Transverse colon (tissue), 4 donors: ENCODE measurements around the gene KRTCAP2. TPM values are rescaled to one million over a fixed set of nuclear protein-coding genes. Genes with fewer than 3 reads are reported as not detected.

Experiments used
- DNase-seq: peaks from one replicate; pipeline ENCODE4 v3.0.0-alpha.2; 2019
- H3K27ac ChIP-seq, 4 donors: fragments of 200-600 bp; sonication (generic); 2 replicates each; pipeline ENCODE4 v1.5.1; 2016 to 2018; ENCODE audit warnings: inconsistent platforms in 4 of 4
- H3K27me3 ChIP-seq: fragments of 200-600 bp; sonication (generic); 2 replicates; pipeline ENCODE4 v1.5.1; 2017; ENCODE audit warnings: inconsistent platforms
- H3K36me3 ChIP-seq, 4 donors: fragments of 200-600 bp; sonication (generic); 2 replicates each; pipeline ENCODE4 v1.5.1; 2017 to 2019; ENCODE audit warnings: inconsistent platforms in 4 of 4
- H3K4me1 ChIP-seq, 4 donors: fragments of 200-600 bp; sonication (generic); 2 replicates each; pipeline ENCODE4 v1.5.1; 2017 to 2020; ENCODE audit warnings: inconsistent platforms in 4 of 4
- H3K4me3 ChIP-seq, 4 donors: fragments of 200-600 bp; sonication (generic); 1 replicate in 1 of 4; 2 replicates in 3 of 4; pipeline versions ENCODE4 v1.5.1 to v1.6.1; 2017 to 2019; ENCODE audit warnings: inconsistent platforms in 4 of 4
- H3K9me3 ChIP-seq, 2 donors: fragments of 200-600 bp; sonication (generic); 2 replicates each; pipeline ENCODE4 v1.5.1; 2017 to 2019; ENCODE audit warnings: inconsistent platforms in 2 of 2
- EP300 ChIP-seq: sonication (generic); formaldehyde crosslinking; IDR thresholded peaks from one replicate; pipeline ENCODE4 v1.6.1; 2017; ENCODE audit warnings: antibody characterized with exemption, low read depth
- POLR2A ChIP-seq: fragments of 450-650 bp; IDR thresholded peaks from one replicate; pipeline ENCODE4 v1.6.1; 2016; ENCODE audit warnings: antibody characterized with exemption, mild to moderate bottlenecking, moderate library complexity
- POLR2AphosphoS5 ChIP-seq, 3 donors: sonication (generic); formaldehyde crosslinking; IDR thresholded peaks; one replicate each; pipeline ENCODE4 v1.6.1; 2016; ENCODE audit warnings: antibody characterized with exemption in 3 of 3
- WGBS, 2 donors: methylation state at CpG; one replicate each; pipeline ENCODE4 v1.1.5; 2018; ENCODE audit warnings: low coverage in 1 of 2; 5-methylcytosine and 5-hydroxymethylcytosine counted together
- in situ Hi-C, 4 donors: fragments of 200-750 bp; cut with MboI; loops; one replicate each; pipeline versions ENCODE4 v1.15.0 to v1.15.1; 2017; ENCODE audit warnings: low sequenced_read_pairs in 3 of 4, low pct_ligation_motif_present in 1 of 4, low pct_unique_long_range_greater_than_20kb in 1 of 4
- intact Hi-C: fragments of 100-400 bp; cut with DNase I; formaldehyde crosslinking; loops from one replicate; pipeline ENCODE4 v1.15.1; 2023; ENCODE audit warnings: low total_unique reads
- total RNA-seq, 4 donors: library from RNA; depleted of rRNA; stranded (reverse); fragments of >200 nt; gene quantifications; one replicate each; pipeline ENCODE4 v1.1.0, GENCODE V29; 2016
- TF ChIP-seq, protein P1 (sequence below), 5 experiments: fragments of 200-600 bp in 3 of 5; fragments of 450-650 bp in 2 of 5; sonication (generic) in 3 of 5; IDR thresholded peaks; 1 replicate in 2 of 5; 2 replicates in 3 of 5; pipeline ENCODE4 v1.5.1; 2016 to 2017; ENCODE audit warnings: antibody characterized with exemption in 5 of 5, inconsistent platforms in 3 of 5, mild to moderate bottlenecking in 2 of 5, moderate library complexity in 1 of 5

KRTCAP2 gene
- total RNA-seq, 4 donors from 2014 or later: 106 to 240 (median 131) TPM

DNA sequence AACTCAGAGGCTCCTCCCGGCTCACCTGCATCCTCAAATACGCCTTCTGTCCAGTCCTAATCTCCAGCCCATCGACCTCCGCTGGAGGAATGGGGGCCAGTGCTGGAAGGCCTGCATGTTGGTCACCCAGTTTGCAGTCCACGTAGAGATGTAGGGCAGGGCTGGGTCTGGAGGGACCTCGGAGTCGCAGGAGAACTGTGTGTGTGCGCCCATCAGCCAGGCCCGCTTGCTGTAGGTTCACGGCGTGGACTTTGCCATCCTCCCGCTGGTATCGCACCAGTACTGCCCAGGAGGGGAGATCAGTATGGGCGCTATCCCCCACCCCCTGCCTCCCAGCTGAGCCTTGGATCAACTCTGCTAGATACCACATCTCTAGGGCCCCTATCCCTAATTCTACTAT, 31.9 kb upstream of the KRTCAP2 start:
- Histone ChIP-seq H3K9me3 (no peaks in the 10 kb centered on the region), H3K27ac (no peak overlapping the region), H3K27me3 (no peaks in the 10 kb centered on the region), H3K4me3 (no peak overlapping the region), H3K36me3 (no peaks in the 10 kb centered on the region), H3K4me1 (peaks cover 24 to 29% (median 26%) of the 10 kb centered on the region in 4 donors)
- TF ChIP-seq, protein P1, sequence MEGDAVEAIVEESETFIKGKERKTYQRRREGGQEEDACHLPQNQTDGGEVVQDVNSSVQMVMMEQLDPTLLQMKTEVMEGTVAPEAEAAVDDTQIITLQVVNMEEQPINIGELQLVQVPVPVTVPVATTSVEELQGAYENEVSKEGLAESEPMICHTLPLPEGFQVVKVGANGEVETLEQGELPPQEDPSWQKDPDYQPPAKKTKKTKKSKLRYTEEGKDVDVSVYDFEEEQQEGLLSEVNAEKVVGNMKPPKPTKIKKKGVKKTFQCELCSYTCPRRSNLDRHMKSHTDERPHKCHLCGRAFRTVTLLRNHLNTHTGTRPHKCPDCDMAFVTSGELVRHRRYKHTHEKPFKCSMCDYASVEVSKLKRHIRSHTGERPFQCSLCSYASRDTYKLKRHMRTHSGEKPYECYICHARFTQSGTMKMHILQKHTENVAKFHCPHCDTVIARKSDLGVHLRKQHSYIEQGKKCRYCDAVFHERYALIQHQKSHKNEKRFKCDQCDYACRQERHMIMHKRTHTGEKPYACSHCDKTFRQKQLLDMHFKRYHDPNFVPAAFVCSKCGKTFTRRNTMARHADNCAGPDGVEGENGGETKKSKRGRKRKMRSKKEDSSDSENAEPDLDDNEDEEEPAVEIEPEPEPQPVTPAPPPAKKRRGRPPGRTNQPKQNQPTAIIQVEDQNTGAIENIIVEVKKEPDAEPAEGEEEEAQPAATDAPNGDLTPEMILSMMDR (IDR thresholded peaks at IDR 0.05): no peak
- no peak for TF ChIP-seq POLR2AphosphoS5 (IDR thresholded peaks at IDR 0.05)
- no peak for TF ChIP-seq POLR2A
- no peak for TF ChIP-seq EP300
- in situ Hi-C loops (no loop called here), intact Hi-C loops (no loop called here)
- no peak for DNase-seq
- 90% methylated on average over 4 to 13 of the region's 14 CpGs for WGBS, 2 donors

DNA sequence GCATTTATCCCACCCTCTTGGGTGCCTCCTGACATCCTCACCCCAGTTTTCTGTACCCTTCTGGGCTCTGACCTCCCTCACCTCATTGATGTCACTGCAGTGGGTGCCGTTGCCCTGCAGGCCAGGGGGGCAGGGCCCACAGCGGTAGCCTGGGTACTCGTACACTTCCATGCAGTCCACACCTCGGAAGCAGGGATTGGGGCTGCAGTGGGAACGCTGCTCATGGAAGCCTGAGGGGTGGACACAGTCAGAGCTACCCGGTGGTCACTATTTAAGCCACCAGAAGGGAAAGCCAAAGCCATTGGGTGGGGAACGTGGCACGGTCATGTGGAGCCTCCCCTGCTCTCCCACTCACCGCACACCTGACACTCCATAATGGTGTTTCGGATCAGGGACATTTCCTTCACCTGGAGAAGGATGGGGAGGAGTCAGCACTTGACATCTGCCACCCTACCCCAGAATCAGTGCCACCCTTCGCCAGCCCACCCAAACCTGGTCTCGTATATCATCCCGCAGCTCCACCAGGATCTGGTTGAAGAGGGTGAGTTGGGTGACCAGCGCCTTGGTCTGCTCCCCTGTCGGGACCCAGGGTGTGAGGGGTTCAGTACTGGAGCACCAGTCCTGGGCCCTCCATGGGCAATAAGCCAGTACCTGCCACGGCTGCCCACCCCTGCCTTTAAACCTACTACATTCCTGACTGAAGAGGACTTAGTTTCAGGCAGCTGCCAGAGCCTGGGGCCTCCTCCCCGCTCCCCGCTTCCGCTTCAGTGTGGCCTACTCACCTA, 29.8 kb upstream of the KRTCAP2 start:
- Histone ChIP-seq H3K4me1 (peaks cover 12 to 16% (median 14%) of the 10 kb centered on the region in 4 donors), H3K9me3 (no peaks in the 10 kb centered on the region), H3K27ac (no peak overlapping the region), H3K4me3 (no peak overlapping the region), H3K36me3 (no peaks in the 10 kb centered on the region), H3K27me3 (no peaks in the 10 kb centered on the region)
- in situ Hi-C loops (no loop called here), intact Hi-C loops (no loop called here)
- no peak for TF ChIP-seq POLR2A
- no peak for TF ChIP-seq EP300
- TF ChIP-seq, protein P1 (IDR thresholded peaks at IDR 0.05): no peak
- TF ChIP-seq POLR2AphosphoS5 (IDR thresholded peaks at IDR 0.05): no peak
- WGBS, 2 donors: 90 to 100% methylated on average over 3 to 19 of the region's 19 CpGs
- DNase-seq: no peak

DNA sequence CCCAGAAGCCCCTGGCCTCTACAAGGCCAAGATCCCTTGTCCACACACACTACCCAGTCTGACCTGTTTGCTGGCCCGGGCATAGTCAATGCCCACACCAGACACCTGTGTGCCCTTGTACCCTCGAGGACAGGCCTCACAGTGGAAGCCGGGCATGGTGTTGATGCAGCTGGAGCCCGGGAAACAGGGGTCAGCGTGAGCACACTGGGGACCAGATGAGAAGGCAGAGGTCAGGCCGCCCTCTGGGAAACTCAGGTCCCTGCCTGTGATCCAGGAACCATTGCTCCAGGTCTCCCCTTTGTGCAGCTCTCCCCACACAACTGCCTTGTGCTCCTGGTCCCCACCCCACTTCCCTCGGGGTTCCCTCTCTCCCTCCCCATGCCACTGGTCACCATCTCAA, 29.1 kb upstream of the KRTCAP2 start:
- Histone ChIP-seq H3K4me1 (peaks cover 5 to 9% (median 7%) of the 10 kb centered on the region in 4 donors), H3K9me3 (no peaks in the 10 kb centered on the region), H3K4me3 (no peak overlapping the region), H3K27me3 (no peaks in the 10 kb centered on the region), H3K27ac (no peak overlapping the region), H3K36me3 (no peaks in the 10 kb centered on the region)
- 83% methylated on average over 7 of the region's 7 CpGs; no CpG with 5 or more reads in 1 of the 2 donors for WGBS, 2 donors
- intact Hi-C loops (no loop called here), in situ Hi-C loops (no loop called here)
- no peak for DNase-seq
- TF ChIP-seq, protein P1 (IDR thresholded peaks at IDR 0.05): no peak
- TF ChIP-seq POLR2A: no peak
- TF ChIP-seq POLR2AphosphoS5 (IDR thresholded peaks at IDR 0.05): no peak
- TF ChIP-seq EP300: no peak

DNA sequence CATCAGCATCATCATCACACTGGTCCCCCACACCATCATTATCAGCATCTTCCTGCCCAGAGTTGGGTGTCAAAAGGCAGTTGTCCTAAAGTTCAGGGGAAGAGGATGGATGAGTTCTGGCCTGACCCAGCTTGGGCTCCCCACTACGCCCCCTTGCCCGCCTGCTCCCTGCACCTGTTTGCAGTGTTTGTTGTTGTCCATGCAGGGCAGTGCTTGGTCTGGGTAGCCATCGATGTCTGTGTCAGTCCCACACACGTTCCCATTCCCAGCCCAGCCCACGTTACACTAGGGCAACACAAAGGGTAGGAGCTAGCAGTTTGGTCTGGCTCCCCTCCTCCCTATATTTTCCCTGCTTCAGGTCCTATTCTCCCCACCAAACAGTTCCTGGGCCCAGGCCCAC, 27.8 kb upstream of the KRTCAP2 start:
- no peak overlapping the region for H3K27ac ChIP-seq
- no peaks in the 10 kb centered on the region for H3K27me3 ChIP-seq
- WGBS, 2 donors: 40 to 92% methylated on average over 1 to 5 of the region's 5 CpGs
- TF ChIP-seq POLR2A (no peak), EP300 (no peak), POLR2AphosphoS5 (IDR thresholded peaks at IDR 0.05) (no peak)
- H3K4me1 ChIP-seq: peaks cover 0 to 2% (median 0%) of the 10 kb centered on the region in 4 donors
- H3K9me3 ChIP-seq: no peaks in the 10 kb centered on the region
- in situ Hi-C loops: no loop called here
- no peak for DNase-seq
- no peak overlapping the region for H3K4me3 ChIP-seq
- intact Hi-C loops: no loop called here
- H3K36me3 ChIP-seq: no peaks in the 10 kb centered on the region
